GM19025 (cell line): ENCODE data around the gene DUSP6.

Experiments used
- ATAC-seq: cut with Tn5 transposase; IDR thresholded peaks from one replicate; pipeline ENCODE4 v1.9.1; 2021; ENCODE audit warnings: mild to moderate bottlenecking, low read depth, moderate library complexity; ENCODE audit not compliant: unreplicated experiment

Gene DUSP6

GRCh38 chr12:89352492-89353187 is at the start of gene DUSP6:
Gene DUSP6, minus strand, starts transcription at chr12:89352501. Its CDS starts 462 bp downstream, at chr12:89352039.
- peak; percentile 32 for ATAC-seq

- no peak for ATAC-seq
Measured at GRCh38 chr12:89401433-89402058, 49.2 kb upstream of the DUSP6 start.

GRCh38 chr12:89400415-89400814 is 48.1 kb upstream of the DUSP6 start:
- ATAC-seq = no peak

- no peak for ATAC-seq
Measured at GRCh38 chr12:89395712-89396111, 43.4 kb upstream of the DUSP6 start.

- no peak for ATAC-seq
Measured at GRCh38 chr12:89393551-89394121, 41.3 kb upstream of the DUSP6 start.

- no peak for ATAC-seq
Measured at GRCh38 chr12:89392391-89392790, 40.1 kb upstream of the DUSP6 start.

GRCh38 chr12:89391726-89392336 is 39.5 kb upstream of the DUSP6 start:
- no peak for ATAC-seq

- no peak for ATAC-seq
Measured at GRCh38 chr12:89390802-89391673, 38.7 kb upstream of the DUSP6 start.

GRCh38 chr12:89389755-89390661 is 37.7 kb upstream of the DUSP6 start:
- ATAC-seq = peak; percentile 51

- ATAC-seq = no peak
Measured at GRCh38 chr12:89386138-89386537, 33.8 kb upstream of the DUSP6 start.

GRCh38 chr12:89384807-89385206 is 32.5 kb upstream of the DUSP6 start:
- no peak for ATAC-seq

GRCh38 chr12:89384050-89384758 is 31.9 kb upstream of the DUSP6 start:
- ATAC-seq = no peak

- ATAC-seq = no peak
Measured at GRCh38 chr12:89383235-89384049, 31.1 kb upstream of the DUSP6 start.

GRCh38 chr12:89382328-89382727 is 30.0 kb upstream of the DUSP6 start:
- no peak for ATAC-seq

- ATAC-seq = no peak
Measured at GRCh38 chr12:89379839-89380467, 27.7 kb upstream of the DUSP6 start.

- ATAC-seq = no peak
Measured at GRCh38 chr12:89379148-89379838, 27.0 kb upstream of the DUSP6 start.

- ATAC-seq = no peak
Measured at GRCh38 chr12:89376844-89377243, 24.5 kb upstream of the DUSP6 start.
